GM18526 (cell line): ENCODE results near the gene VEPH1.

Source experiments
- POLR2A ChIP-seq: IDR thresholded peaks from 3 replicates; pipeline ENCODE4 v1.6.1; 2011; ENCODE audit not compliant: insufficient read length; ENCODE audit errors: extremely low read depth

The VEPH1 gene

GRCh38 chr3:157374933-157375332 is 128.3 kb downstream of the VEPH1 start:
- TF ChIP-seq POLR2A, result no peak

GRCh38 chr3:157373783-157374182 is 129.4 kb downstream of the VEPH1 start:
- no peak for TF ChIP-seq POLR2A

GRCh38 chr3:157370867-157371266 is 132.3 kb downstream of the VEPH1 start:
- no peak for TF ChIP-seq POLR2A

GRCh38 chr3:157369727-157370421 is 133.3 kb downstream of the VEPH1 start:
- no peak for TF ChIP-seq POLR2A

- no peak for TF ChIP-seq POLR2A
These were observed 135.0 kb downstream of the VEPH1 start for GRCh38 chr3:157368171-157368570.

- no peak for TF ChIP-seq POLR2A
These were observed 139.8 kb downstream of the VEPH1 start for GRCh38 chr3:157363393-157363792.

GRCh38 chr3:157362348-157362747 is 140.9 kb downstream of the VEPH1 start:
- no peak for TF ChIP-seq POLR2A

- TF ChIP-seq POLR2A, result no peak
These were observed 143.2 kb downstream of the VEPH1 start for GRCh38 chr3:157360044-157360443.

- TF ChIP-seq POLR2A, result no peak
These were observed 146.7 kb downstream of the VEPH1 start for GRCh38 chr3:157356541-157356940.

GRCh38 chr3:157355276-157355675 is 147.9 kb downstream of the VEPH1 start:
- TF ChIP-seq POLR2A, result no peak

- TF ChIP-seq POLR2A, result no peak
These were observed 148.5 kb downstream of the VEPH1 start for GRCh38 chr3:157354722-157355121.

- no peak for TF ChIP-seq POLR2A
These were observed 149.0 kb downstream of the VEPH1 start for GRCh38 chr3:157354254-157354653.

- no peak for TF ChIP-seq POLR2A
These were observed 149.6 kb downstream of the VEPH1 start for GRCh38 chr3:157353652-157354051.

GRCh38 chr3:157351981-157352380 is 151.2 kb downstream of the VEPH1 start:
- TF ChIP-seq POLR2A, result no peak

- TF ChIP-seq POLR2A, result no peak
These were observed 155.5 kb downstream of the VEPH1 start for GRCh38 chr3:157347577-157348303.

- TF ChIP-seq POLR2A, result no peak
These were observed 166.8 kb downstream of the VEPH1 start for GRCh38 chr3:157336252-157337009.

GRCh38 chr3:157335233-157336076 is 167.8 kb downstream of the VEPH1 start:
- TF ChIP-seq POLR2A, result no peak
